Subcutaneous adipose tissue (tissue), 4 donors: ENCODE measurements around the gene MGAT4A. TPM values are rescaled to one million over a fixed set of nuclear protein-coding genes. Genes with fewer than 3 reads are reported as not detected.

Source experiments
- total RNA-seq, 4 donors: library from RNA; depleted of rRNA; stranded (reverse); fragments of >200 nt; gene quantifications; one replicate each; pipeline ENCODE4 v1.1.0, GENCODE V29; 2016
- TF ChIP-seq, protein P1 (sequence below): fragments of 450-650 bp; IDR thresholded peaks from one replicate; pipeline ENCODE4 v1.5.1; 2016; ENCODE audit warnings: low read depth, mild to moderate bottlenecking, control low read depth, antibody characterized with exemption, moderate library complexity

The MGAT4A gene
- total RNA-seq, 4 donors from 2014 or later: 23.0 to 30.8 (median 27.5) TPM

DNA sequence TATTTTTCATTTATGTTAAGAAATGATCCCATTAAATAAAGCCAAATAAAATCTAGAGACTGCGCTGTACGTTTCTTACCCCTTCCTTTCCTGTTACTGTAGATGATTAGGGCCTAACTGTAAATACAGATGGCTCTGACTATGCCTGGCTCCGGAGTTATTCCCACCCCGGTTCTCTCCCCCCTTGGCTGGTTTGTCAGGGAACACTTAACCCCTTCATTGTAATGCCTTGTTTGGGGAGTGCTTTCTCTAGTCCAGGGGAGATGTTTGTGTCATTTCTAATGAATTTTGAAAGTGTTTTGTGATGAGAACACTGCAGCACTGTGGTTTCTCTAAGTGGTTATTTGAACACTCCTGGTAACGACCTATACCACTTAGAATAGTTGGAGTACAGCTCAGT lies 113.8 kb downstream of the MGAT4A start:
- TF ChIP-seq, protein P1, sequence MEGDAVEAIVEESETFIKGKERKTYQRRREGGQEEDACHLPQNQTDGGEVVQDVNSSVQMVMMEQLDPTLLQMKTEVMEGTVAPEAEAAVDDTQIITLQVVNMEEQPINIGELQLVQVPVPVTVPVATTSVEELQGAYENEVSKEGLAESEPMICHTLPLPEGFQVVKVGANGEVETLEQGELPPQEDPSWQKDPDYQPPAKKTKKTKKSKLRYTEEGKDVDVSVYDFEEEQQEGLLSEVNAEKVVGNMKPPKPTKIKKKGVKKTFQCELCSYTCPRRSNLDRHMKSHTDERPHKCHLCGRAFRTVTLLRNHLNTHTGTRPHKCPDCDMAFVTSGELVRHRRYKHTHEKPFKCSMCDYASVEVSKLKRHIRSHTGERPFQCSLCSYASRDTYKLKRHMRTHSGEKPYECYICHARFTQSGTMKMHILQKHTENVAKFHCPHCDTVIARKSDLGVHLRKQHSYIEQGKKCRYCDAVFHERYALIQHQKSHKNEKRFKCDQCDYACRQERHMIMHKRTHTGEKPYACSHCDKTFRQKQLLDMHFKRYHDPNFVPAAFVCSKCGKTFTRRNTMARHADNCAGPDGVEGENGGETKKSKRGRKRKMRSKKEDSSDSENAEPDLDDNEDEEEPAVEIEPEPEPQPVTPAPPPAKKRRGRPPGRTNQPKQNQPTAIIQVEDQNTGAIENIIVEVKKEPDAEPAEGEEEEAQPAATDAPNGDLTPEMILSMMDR: no peak

DNA sequence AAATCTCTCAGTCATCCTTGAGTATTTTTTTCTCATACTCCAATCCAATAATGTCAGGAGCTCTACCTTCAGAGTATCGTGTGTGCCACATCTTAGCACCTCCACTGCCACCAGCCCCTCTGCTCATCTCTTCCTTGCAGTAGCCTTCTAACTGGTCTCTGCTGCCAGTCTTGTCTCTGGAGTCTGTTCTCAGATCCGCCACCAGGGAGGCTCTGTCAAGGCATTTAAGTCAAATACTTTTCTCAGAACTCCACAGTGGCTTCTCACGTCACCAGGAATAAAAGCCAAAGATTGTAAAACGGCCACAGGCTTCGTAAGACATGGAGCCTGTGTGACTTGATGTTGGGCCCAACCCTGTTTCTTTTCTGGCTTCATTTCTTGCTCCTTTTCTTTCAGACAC lies 115.5 kb downstream of the MGAT4A start:
- TF ChIP-seq, protein P1: no peak

DNA sequence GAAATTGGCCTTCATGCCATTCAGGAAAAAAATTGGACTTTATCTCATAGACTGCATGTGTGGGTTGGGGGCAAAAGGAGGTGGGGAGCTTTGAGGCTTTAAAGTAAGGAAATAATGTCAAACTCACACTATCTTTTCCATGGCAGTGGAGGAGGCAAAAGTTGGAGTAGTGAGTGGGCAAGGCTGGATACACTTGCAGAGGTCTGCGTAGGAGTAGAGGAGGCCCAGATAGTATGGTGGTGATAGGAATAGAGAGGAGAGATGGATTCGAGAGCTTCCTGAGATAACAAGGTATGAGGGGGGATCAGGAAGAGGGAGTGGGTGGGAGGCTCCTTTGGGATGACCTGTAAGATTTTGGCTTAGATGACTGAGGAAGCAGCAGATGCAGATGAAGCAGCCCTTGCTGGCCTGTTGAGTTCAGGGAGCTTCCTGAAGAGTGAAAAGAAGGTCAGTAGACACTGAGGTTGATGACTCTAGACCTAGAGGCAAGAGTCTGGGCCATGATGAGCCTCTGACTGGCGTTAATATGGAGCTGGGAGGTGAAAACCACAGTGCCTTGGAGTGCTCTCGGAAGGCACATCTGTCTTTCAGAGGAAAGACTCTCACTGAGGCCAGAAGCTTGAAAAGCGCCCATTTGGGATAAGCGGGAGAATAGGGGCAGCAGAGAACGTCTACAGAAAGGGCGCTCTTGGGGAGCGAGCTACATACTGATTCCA lies 116.8 kb downstream of the MGAT4A start:
- TF ChIP-seq, protein P1: no peak

DNA sequence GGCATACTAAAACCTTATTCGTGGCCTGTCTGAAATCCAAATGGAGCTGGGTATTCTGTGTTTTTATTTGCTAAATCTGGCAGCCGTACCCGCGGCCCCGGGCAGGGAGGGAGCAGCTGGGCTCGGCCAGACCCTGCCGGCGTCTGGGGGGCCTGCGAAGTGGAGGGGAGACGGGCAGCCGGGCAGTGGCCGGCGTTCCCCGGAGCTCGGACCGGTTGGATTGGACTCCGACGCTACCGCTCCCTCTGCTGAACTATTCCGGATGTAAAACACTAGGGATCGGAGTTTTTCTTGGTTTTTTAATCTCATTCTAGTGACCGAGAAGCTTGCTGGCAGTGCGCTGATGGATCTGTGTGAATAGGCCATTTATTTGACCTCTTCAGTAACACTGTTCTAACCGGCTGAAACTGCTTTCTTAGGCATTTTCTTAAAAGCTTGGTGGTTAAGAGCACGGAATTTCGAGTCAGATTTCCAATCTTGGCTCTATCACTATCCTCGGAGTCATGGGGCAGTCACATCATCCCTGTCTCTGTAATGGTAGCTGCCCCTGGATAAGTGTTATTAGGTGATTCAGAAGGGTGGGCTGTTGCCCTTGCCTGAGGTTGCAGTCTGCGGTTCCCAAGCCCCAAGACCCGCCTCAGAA lies 121.8 kb downstream of the MGAT4A start:
- TF ChIP-seq, protein P1: no peak

DNA sequence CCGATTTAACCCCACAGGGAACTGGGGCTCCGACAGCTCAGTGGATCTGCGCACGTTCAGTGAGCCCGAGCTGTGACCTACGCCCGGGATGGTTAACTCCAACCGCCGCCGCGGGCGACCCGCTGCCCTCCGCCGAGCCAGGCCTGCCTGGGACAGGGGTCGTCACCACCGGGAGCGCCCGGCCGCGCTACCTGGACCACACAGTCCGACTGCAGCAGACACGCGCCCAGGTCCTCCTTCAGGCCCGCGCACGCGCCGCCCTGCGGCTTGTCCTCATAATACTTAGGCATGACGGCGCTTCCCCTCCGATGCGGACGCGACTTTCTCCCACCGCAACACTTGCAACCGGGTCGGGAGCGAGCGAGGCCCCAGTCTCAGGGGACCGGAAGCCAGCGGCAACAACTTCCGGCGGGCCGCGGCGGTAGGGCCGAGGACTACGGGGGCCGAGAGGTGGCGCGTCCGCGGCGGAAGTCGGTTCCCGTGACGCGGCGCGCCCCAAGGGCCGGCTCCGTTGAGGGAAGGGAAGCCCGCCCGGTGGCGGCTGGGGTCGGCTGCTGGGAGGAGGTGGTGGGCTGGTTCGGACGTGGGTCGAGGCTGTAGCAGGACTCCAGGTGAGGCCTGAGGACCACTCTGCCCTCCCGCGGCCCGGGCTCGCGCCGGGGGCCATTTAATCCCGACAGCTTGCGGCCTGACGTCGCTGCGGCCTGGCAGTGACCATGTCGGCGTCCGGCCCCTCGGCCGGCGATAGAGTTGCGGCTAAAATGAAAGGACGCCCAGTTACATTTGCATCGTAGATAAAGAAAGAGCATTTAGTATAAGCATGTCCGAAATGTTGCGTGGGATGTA lies 122.6 kb downstream of the MGAT4A start, which contains the start of the genes COA5 and UNC50:
Gene COA5 (minus strand): TSS at position 397 of the 846 bp plus-strand sequence. CDS start 107 bp downstream, at position 290.
Gene UNC50 (plus strand): TSS at position 474 of the 846 bp plus-strand sequence. CDS start 1,171 bp downstream, outside the sequence.
- TF ChIP-seq, protein P1: no peak

DNA sequence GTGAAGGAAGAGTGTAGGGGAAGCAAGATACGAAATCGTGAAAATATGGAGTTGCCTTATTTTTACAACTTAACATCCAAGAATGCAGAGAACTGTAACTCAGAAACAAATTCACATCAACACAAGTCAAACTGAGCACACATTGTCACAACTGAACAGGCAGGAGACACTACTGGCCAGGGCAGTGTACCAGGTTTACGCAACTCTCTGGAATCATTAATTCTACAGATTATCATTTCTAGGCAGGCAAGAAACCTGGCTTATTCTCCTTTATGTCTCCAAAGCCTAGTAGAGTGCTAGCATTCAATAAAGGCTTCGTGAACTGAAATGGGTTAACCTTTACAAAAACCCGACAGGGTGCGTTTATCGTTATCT lies 123.2 kb downstream of the MGAT4A start:
- TF ChIP-seq, protein P1: no peak

DNA sequence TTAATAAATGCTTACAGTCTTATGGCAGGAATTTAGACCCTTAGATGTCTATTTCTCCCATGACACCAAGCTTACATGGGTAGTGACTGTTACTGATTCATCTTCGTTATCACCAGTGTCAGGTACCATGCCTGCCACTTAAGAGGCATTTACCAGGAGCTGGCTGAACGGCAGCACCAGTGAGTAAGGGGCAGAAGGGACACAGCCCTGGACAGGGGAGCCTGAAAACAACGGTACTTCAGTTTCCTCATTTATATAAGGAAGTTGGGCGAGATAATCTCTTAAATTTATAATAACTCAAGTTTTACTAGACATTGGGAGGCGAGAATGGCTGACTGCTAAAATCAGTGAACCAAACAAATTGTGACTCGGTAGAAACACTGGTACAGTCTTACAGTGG lies 123.8 kb downstream of the MGAT4A start:
- TF ChIP-seq, protein P1: no peak
